OCI-LY1 (cell line): ENCODE data around the gene RNF167.
A peak's percentile ranks its signal among the peaks of the same experiment; 100 is the strongest.

Source experiments
- H2AFZ ChIP-seq: fragments of 200-600 bp; sonication (generic), shearing (Covaris generic); 2 replicates; pipeline ENCODE4 v1.6.0; 2014; ENCODE audit warnings: antibody characterized with exemption, mild to moderate bottlenecking, low read length
- H3F3A ChIP-seq: fragments of 200-600 bp; sonication (generic), shearing (Covaris generic); 2 replicates; pipeline ENCODE4 v1.6.0; 2014; ENCODE audit warnings: mild to moderate bottlenecking, antibody characterized with exemption, low read length, moderate library complexity; ENCODE audit not compliant: insufficient read depth
- H3K27ac ChIP-seq: fragments of 200-600 bp; sonication (generic); 2 replicates; pipeline ENCODE4 v1.5.1; 2014; ENCODE audit warnings: low read length, mixed run types, mild to moderate bottlenecking, low read depth; ENCODE audit not compliant: poor library complexity, severe bottlenecking
- H3K27me3 ChIP-seq: fragments of 200-600 bp; sonication (generic); 2 replicates; pipeline ENCODE4 v1.6.0; 2014; ENCODE audit warnings: antibody characterized with exemption, mild to moderate bottlenecking, low read length, moderate library complexity; ENCODE audit not compliant: insufficient read depth
- H3K36me3 ChIP-seq: fragments of 200-600 bp; sonication (generic); 2 replicates; pipeline ENCODE4 v1.6.1; 2014; ENCODE audit warnings: mild to moderate bottlenecking, antibody characterized with exemption, low read length, moderate library complexity, mixed read lengths; ENCODE audit not compliant: insufficient read depth
- H3K4me1 ChIP-seq: fragments of 200-600 bp; sonication (generic); 2 replicates; pipeline ENCODE4 v1.5.1; 2014; ENCODE audit warnings: mild to moderate bottlenecking, low read length, moderate library complexity; ENCODE audit not compliant: insufficient read depth, severe bottlenecking
- H3K4me2 ChIP-seq: fragments of 200-600 bp; sonication (generic), shearing (Covaris generic); 2 replicates; pipeline ENCODE4 v1.6.1; 2014; ENCODE audit warnings: low read length
- H3K4me3 ChIP-seq: fragments of 200-600 bp; sonication (generic); 2 replicates; pipeline ENCODE4 v1.5.1; 2014; ENCODE audit warnings: low read length, low read depth, mild to moderate bottlenecking, mixed read lengths; ENCODE audit not compliant: poor library complexity, severe bottlenecking
- H3K79me2 ChIP-seq: fragments of 200-600 bp; shearing (Covaris generic); 2 replicates; pipeline ENCODE4 v1.6.1; 2016; ENCODE audit warnings: mixed run types, low read length, mixed read lengths; ENCODE audit not compliant: insufficient read depth
- H3K9ac ChIP-seq: fragments of 200-600 bp; sonication (generic), shearing (Covaris generic); 2 replicates; pipeline ENCODE4 v1.6.1; 2014; ENCODE audit warnings: mild to moderate bottlenecking, low read length, mixed read lengths
- H3K9me2 ChIP-seq: fragments of 200-600 bp; sonication (generic), shearing (Covaris generic); 2 replicates; pipeline ENCODE4 v1.6.1; 2014; ENCODE audit warnings: low read depth, mild to moderate bottlenecking, low read length, mixed read lengths
- H3K9me3 ChIP-seq: fragments of 200-600 bp; shearing (Covaris generic); 2 replicates; pipeline ENCODE4 v1.6.1; 2014; ENCODE audit warnings: low read length, mixed read lengths
- H4K20me1 ChIP-seq: fragments of 200-600 bp; sonication (generic), shearing (Covaris generic); 2 replicates; pipeline ENCODE4 v1.6.0; 2016; ENCODE audit warnings: mild to moderate bottlenecking, low read length; ENCODE audit not compliant: insufficient read depth
- CTCF ChIP-seq: fragments of 200-600 bp; sonication (generic), shearing (Covaris generic); IDR thresholded peaks from 2 replicates; pipeline ENCODE4 v1.5.1; 2017; ENCODE audit warnings: mild to moderate bottlenecking, antibody characterized with exemption, low read length, moderate library complexity, mixed read lengths
- EZH2 ChIP-seq: fragments of 200-600 bp; sonication (generic), shearing (Covaris generic); IDR thresholded peaks from 2 replicates; pipeline ENCODE4 v1.8.0; 2017; ENCODE audit warnings: borderline replicate concordance, mixed run types, mild to moderate bottlenecking, antibody characterized with exemption, low read length, moderate library complexity, mixed read lengths

Gene RNF167

GRCh38 chr17:4965311-4965986 is 25.4 kb downstream of the RNF167 start:
- H3K27ac ChIP-seq = no peak overlapping the region
- no peaks in the 10 kb centered on the region for H3F3A ChIP-seq
- H3K27me3 ChIP-seq = no peaks in the 10 kb centered on the region
- no peaks in the 10 kb centered on the region for H3K9me3 ChIP-seq
- H3K4me3 ChIP-seq = no peak overlapping the region
- no peak for TF ChIP-seq EZH2
- no peak for TF ChIP-seq CTCF
- no peak overlapping the region for H2AFZ ChIP-seq
- no peaks in the 10 kb centered on the region for H4K20me1 ChIP-seq
- no peaks in the 10 kb centered on the region for H3K9me2 ChIP-seq
- H3K4me1 ChIP-seq = peaks cover 25% of the 10 kb centered on the region
- H3K9ac ChIP-seq = no peak overlapping the region
- H3K4me2 ChIP-seq = no peak overlapping the region
- peaks cover 33% of the 10 kb centered on the region; the same call in 1 of the 2 replicates for H3K36me3 ChIP-seq
- H3K79me2 ChIP-seq = 0 out of 2 replicates have a peak, but pooled peaks cover 3% of the 10 kb centered on the region

GRCh38 chr17:4966844-4967538 is 26.9 kb downstream of the RNF167 start:
- Histone ChIP-seq H3K9me2 (no peaks in the 10 kb centered on the region), H3K36me3 (peaks cover 37% of the 10 kb centered on the region; the same call in 1 of the 2 replicates), H3K27me3 (no peaks in the 10 kb centered on the region), H3K4me2 (peak overlapping the region; percentile 81), H2AFZ (no peak overlapping the region), H4K20me1 (no peaks in the 10 kb centered on the region), H3K4me1 (peaks cover 25% of the 10 kb centered on the region), H3K4me3 (peak overlapping the region; percentile 84), H3K79me2 (0 out of 2 replicates have a peak, but pooled peaks cover 3% of the 10 kb centered on the region), H3F3A (no peaks in the 10 kb centered on the region), H3K9me3 (no peaks in the 10 kb centered on the region), H3K27ac (peak overlapping the region; percentile 90), H3K9ac (peak overlapping the region; percentile 92)
- TF ChIP-seq CTCF = no peak
- TF ChIP-seq EZH2 = no peak

- TF ChIP-seq CTCF (0 out of 2 replicates have a peak, but pooled peaks have one; percentile 4), EZH2 (no peak)
- Histone ChIP-seq H3K4me2 (peak within 1 kb of the TSS; percentile 81), H4K20me1 (no peaks in the 10 kb centered on the region), H2AFZ (no peak within 1 kb of the TSS), H3K9me2 (no peaks in the 10 kb centered on the region), H3F3A (no peaks in the 10 kb centered on the region), H3K4me3 (peak within 1 kb of the TSS; percentile 84), H3K9ac (peak within 1 kb of the TSS; percentile 92), H3K4me1 (peaks cover 25% of the 10 kb centered on the region), H3K27ac (peak within 1 kb of the TSS; percentile 90), H3K9me3 (no peaks in the 10 kb centered on the region), H3K27me3 (no peaks in the 10 kb centered on the region), H3K36me3 (peaks cover 45% of the 10 kb centered on the region; the same call in 1 of the 2 replicates), H3K79me2 (0 out of 2 replicates have a peak, but pooled peaks cover 3% of the 10 kb centered on the region)
These were observed 27.7 kb downstream of the RNF167 start, which contains the start of gene SPAG7 for GRCh38 chr17:4967539-4968485. TSS of gene SPAG7 (minus strand) at chr17:4967817. CDS start at chr17:4967804, 13 bp downstream.
